Stimulated activated CD4-positive, alpha-beta T cell treated with anti-CD3 and anti-CD28 coated beads, Interleukin-12 subunit alpha, Interleukin-12 subunit beta, amount 100 ng/mL, for 24 hours (primary cell): ENCODE results near the gene CPNE1.
A peak's percentile ranks its signal among the peaks of the same experiment; 100 is the strongest.

Experiments
- DNase-seq, 2 experiments: peaks; one replicate each; pipeline ENCODE4 v3.0.0-alpha.2; 2020; ENCODE audit warnings: low read depth in 2 of 2

CPNE1 gene

DNA sequence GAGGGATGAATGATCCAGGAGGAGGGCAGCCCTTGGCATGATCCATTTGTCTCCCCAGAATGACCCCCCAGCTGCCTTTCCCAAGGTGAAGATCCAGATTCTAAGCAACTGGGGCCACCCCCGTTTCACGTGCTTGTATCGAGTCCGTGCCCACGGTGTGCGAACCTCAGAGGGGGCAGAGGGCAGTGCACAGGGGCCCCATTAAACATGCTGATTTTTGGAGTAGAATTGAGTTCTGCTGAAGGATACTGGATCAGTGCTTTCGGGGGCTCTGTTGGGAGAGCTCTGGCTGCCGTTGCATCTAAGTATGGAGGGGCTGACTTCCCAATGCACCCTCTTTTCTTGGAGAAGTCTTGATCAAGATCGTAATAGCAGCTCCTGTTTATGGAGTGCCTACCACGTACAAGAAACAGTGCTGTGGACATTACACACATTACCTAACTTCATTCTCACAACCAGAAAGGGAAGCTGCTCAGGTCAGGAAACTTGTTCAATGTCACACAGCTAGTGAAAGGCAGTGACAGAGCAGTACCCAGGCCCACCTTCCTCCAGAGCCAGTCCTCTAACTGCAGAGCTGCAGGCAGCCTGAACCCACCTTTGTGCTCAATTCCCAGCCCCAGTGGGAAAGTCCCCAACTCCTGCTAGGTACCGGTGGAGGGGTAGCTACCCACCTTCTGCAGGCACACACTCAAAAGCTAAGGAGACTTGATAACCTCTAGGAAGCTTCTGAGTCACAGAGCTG lies 43.7 kb downstream of the CPNE1 start:
- DNase-seq = no peak

DNA sequence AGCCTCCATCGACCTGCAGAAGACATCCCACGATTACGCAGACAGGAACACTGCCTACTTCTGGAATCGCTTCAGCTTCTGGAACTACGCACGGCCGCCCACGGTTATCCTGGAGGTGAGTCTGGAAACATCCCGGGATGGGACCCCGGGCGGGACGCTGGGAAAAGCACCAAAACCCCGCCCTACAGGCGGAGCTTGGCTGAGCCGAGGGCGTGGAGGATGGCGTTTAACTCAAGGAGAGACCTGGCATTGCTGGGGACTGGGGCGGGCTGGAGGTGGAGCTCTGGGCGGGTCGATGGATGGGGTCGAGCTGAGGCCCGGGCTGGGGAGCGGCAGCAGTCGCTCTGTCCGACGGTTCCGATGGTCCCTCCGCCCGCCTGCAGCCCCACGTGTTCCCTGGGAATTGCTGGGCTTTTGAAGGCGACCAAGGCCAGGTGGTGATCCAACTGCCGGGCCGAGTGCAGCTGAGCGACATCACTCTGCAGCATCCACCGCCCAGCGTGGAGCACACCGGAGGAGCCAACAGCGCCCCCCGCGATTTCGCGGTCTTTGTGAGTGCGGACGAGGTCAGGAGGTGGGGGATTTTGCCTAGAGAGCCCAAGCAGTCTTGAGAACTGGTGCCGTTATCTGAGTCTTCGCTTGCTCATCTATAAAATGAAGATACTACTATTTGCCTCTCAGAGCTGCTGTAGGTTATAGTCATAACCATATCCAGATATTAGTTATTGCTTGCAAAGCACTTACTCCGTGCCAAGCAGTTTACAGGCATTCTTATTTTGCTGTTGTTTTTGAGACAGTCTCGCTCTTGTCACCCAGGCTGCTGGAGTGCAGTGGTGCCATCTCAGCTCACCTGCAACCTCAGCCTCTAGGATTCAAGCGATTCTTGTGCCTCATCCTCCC lies 45.3 kb downstream of the CPNE1 start:
- peak; percentile 64 to 72 for DNase-seq

DNA sequence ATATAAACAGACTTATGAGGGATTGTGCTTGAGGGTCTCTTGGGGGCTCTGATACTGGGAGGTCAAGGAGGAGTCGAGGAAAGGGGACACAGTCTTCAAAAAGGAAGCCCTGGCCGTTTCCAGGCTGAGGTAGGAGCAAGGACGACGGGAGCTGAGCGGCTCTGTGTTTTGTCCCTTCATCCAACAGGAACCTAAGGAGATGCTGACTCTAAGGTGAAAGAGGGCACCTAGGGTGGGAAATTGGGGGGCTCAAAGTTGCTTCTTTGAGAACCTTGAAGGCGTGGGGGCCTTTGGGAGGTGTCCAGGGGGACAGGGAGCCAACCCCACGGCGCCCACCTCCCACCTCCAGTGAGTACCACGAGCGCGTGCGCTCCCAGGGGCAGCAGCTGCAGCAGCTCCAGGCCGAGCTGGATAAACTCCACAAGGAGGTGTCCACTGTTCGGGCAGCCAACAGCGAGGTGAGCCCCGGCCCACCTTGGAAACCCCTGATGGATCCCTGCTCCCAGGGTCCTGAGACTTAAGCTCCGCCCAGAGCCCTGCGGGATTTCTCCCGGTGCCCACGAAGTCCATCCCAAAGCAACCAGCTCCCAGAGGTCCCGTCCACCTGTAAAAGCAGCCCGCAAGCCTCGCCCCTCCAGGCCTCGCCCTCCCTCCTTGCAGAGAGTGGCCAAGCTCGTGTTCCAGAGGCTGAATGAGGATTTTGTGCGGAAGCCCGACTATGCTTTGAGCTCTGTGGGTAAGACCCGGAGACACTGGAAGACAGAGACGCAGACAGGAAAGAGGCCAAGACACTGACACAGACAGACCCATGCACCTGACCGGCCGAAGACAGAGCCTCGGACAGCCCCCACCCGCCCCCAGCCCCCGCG lies 46.2 kb downstream of the CPNE1 start:
- no peak for DNase-seq

DNA sequence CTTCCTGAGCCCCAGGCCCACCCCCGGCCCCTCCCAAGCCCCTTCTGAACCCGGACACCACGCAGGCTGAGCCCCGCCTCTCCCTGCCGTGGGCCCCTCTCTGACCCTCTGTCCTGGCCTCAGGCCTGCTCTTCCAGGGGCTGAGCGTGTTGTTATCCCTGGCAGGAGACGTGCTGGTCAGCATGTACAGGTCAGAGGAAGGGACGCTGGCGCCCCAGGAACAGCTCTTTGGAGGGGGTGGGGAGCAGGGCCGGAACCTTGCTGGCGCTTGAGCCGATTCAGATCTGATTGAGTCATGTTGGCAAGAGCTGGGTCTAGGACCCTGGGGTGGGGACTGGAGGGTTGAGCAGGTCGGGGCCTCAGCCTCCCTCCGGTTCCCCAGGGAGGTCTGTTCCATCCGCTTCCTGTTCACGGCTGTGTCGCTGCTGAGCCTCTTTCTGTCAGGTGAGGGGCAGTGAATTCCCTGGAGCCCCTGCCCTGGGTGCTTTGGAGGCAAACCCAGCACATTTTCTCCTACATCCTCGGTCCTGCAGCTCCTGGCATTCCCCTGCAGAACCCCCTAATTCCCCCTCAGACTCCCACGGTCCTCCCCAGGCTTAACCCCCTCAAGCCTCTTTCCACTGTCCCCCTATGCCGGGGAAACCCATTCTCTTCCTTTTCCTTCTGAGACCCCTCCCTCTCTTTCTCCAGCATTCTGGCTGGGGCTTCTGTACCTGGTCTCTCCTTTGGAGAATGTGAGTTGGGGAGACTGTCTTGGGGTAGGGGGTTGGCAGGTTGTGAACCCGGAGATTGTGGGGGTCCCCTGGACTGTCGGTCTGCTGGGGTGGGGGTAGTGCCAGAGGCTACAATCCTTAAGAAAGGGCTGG lies 47.1 kb downstream of the CPNE1 start:
- no peak for DNase-seq

DNA sequence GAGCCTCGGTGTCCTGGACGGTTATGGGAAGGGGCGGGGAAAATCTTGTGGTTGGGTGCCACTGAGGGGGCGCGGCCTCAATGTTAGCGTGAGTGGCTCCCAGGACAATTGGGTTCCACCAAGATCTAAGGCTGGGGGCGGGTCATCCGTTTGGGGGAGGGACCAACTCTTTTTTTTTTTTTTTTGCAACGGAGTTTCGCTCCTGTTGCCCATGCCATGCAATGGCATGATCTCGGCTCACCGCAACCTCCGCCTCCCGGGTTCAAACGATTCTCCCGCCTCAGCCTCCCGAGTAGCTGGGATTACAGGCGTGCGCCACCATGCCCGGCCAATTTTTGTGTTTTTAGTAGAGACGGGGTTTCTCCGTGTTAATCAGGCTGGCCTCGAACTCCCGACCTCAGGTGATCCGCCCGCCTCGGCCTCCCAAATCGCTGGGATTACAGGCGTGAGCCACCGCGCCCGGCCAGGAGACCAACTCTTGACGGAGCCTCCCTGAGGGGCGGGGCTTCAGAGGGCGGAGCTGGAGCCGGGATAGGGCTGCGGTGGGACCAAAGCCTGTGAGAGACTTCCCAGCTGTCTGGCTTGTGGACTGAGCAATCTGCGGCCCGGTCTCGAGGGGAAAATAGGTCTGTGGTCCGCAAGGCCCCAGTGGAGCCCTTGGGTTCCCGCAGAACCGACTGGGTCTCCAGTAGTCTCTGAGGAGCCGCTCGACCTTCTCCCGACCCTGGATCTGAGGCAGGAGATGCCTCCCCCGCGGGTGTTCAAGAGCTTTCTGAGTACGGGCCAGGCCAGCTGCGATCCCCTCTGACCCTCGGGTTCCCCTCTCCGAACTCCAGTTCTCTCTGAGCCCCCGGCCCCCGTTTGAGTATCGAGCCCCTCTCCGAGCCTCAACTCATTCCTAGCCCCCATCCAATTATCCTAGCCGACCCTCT lies 48.0 kb downstream of the CPNE1 start:
- peak in 1 of 2 experiments; percentile 61 for DNase-seq

DNA sequence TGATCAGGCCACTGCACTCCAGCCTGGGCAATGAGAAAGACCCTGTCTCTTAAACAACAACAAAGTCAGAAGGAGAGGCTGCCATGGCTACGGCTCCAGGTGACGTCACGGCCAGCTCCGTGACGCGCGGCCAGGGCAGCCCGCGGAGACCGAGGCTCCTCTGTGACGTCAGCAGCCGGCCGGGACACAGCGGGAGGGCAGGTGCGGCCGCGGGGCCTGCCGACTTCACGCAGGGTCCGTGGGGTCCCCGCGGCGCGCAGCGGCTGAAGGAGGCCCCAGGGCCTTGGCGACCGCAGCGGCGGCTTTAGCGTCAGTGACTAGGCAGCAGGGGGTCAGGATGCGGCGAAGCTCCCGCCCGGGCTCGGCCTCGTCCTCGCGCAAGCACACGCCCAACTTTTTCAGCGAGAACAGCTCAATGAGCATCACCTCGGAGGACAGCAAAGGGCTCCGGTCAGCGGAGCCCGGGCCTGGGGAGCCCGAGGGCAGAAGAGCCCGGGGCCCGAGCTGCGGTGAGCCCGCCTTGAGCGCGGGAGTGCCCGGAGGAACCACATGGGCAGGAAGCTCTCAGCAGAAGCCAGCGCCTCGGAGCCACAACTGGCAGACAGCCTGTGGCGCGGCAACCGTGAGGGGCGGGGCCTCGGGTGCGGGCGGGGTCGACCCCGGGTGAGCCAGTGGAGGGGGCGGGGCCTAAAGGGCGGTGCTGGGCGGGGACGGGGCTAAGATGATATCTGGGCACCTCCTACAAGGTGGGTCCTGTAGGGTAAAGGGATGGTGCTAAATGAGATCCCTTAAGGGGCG lies 48.8 kb downstream of the CPNE1 start, which contains the start of gene SPAG4:
SPAG4 (plus strand) TSS at position 163 of the 798 bp plus-strand sequence; CDS start at position 338, 175 bp downstream.
- peak; percentile 99 to 100 for DNase-seq

DNA sequence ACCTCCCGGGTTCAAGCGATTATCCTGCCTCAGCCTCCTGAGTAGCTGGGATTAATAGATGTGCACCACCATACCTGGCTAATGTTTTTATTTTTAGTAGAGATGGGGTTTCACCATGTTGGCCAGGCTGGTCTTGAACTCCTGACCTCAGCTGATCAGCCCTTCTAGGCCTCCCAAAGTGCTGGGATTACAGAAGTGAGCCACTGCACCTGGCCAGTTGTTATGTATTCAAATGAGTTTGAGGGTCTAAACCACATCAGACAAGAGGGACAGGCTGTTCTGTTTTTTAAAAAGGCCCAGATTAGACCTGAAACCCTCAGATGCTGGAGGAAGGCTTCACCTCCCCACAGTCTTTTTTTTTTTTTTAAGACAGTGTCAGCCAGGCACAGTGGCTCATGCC lies 53.2 kb downstream of the CPNE1 start:
- no peak for DNase-seq

DNA sequence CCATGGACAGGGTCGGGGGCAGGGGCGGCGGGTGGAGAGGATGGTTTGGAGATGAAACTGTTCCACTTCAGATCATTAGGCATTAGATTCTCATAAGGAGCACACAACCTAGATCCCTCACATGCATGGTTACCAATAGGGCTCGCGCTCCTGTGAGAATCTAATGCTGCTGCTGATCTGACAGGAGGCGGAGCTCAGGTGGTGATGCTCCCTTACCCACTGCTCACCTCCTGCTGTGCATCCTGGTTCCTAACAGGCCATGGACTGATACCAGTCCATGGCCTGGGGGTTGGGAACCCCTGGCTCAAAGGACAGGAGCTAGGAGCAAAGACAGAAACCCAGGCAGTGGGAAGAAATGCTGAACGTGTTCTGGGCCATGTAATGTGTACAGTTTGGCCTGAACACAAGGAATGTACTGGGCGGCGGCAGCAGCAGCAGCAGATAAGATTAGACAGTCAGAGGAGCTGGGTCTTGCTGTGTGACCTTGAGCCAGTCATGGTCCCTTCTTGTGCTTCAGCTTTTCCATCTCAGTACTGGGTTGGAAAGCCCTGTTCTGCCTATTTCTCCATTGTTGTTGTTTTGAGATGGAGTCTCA lies 53.8 kb downstream of the CPNE1 start:
- no peak for DNase-seq

DNA sequence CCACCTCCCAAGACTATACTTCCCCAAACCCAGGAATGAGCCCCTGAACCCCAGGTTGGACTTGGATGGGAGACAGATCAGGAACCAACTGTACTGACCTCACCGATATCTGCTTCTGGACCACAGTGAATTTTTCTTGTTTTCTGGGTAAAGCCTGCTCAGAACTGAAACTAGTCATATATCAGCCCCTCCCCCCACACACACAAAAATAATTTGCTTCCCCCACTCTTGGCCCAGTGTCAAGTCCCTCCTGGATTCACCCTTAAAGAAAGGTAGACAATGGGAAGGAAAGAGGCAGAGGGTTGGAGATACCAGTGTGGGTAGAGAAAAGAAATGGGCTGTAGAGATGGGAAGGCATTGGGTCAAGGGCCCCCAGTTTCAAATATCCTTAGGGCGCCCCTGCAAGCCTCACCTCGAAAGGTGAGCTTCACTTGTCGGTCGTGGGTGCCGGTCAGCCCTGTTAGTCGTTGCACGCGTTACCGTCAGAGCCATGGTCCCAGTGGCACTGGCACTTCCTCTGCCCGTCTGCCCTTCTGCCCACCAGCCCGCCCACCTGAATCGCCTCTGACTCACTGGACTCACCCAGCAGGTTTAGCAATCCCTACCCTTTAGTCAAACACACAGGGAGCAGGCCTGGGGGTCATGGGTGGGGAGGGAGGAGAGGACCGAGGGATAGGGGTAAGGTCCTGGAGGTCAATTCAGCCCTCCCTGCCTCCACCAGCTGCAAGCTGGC lies 57.5 kb downstream of the CPNE1 start:
- DNase-seq = no peak

DNA sequence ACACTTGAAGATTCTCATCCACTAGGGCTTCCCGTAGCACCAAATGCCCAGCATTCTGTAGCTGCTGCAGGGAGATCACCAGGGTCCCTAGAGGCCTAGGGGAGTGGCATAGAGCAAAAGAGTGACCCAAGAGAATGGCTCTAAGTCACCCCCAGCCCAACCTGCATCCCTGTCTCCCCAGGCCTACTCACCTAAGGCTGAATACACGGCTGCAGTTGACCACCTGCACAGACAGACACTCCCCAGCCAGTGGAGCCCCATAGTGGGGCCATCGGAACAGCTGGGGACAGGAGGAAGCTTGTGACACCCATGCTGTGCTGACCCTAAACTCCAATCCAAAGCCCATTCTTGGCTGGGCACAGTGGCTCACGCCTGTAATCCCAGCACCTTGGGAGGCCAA lies 58.6 kb downstream of the CPNE1 start:
- no peak for DNase-seq

DNA sequence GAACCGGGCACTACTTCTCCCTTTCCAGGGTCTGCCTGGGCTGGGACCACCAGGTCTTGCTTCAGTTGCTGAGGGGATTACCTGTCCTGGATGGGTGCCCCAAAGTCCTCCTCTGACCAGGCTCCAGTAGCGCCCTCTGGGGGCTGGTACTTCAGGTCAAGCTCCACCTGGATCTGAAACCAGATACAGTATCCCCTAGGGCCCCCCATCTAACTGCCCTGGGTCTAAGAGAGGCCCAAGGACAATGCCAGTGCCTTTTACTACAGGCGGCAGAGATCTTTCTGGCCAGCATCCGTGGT lies 60.3 kb downstream of the CPNE1 start:
- no peak for DNase-seq

DNA sequence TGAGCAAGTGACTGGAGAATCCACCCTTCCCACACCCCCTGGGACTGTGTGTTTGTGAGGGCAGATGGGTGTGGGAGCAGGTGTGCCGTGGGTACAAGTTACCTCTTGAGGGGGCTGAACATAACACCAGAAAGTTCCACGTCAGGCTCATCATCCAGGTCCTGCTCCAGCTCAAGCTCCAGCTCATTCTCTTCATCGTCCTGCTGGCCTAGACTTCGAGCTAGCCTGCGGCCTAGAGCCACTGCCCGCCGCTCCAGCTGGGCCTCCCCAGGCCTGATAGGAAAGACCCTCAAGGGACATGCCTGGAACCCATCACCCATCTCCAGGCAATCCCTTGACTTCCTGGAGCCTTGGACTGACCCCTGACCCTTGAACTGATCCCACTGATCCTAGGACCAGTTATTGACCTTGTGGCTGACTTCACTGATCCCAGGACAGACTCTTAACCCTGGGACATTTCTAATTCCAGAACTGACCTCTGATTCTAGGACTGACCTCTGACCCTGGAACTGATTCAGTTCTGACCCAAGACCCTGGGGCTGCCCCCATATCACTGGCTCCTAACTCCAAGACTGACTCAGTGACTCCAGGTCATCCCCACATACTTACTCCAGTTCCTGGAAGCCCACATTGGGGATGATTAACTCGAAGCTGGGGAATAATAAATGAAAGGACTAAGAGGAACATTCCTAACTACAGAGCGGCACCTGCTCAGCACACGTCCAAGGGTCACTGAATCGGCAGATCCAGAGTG lies 60.8 kb downstream of the CPNE1 start:
- DNase-seq = no peak

DNA sequence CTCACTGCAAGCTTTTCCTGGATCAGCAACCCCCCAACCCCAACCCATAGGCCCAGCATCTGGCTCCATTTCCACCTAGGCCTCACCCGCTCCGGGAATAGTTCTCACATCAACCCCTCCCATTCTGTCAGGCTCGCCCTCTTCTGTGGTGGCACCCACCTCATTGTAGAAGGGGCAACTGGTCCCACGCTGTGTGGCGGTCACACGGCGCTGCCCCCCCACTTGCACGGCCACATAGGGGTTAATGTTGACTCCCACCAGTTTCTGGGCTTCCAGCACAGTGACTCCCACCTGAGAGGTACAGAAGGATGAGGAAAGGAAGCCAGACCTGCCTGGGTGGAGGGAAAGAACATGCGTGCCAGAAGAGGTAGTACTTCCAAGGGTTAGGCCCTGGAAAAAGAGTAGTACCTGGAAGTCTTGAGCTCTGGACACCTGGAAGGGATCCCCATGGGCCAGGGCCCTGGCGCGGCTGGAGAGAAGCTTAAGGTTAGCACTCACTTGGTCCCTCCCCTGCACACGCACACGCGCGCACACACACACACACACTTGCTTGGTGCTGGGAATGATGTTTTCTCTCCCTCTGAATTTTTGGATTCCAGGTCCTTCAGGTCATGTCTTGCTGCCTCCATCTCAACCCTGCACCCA lies 61.7 kb downstream of the CPNE1 start:
- no peak for DNase-seq

DNA sequence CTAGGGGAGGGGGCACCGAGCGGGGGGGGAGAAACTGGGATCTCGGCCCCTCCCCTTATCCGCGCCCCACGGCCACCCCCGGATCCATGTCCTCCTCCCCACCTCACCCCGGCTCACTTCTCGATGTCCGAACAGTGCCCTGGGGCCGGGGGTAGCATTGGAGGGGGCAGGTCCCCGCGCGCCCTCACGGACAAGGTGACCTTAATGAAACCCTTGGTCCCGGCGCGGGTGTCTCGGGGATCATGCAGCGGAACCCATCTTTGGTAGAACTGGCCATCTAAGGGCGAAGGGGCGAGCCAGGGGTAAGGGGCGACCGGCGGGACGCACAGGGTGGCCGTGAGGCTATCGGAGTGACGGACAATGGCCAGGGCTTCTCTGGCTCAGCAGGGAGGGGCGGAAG lies 62.7 kb downstream of the CPNE1 start:
- DNase-seq = no peak

DNA sequence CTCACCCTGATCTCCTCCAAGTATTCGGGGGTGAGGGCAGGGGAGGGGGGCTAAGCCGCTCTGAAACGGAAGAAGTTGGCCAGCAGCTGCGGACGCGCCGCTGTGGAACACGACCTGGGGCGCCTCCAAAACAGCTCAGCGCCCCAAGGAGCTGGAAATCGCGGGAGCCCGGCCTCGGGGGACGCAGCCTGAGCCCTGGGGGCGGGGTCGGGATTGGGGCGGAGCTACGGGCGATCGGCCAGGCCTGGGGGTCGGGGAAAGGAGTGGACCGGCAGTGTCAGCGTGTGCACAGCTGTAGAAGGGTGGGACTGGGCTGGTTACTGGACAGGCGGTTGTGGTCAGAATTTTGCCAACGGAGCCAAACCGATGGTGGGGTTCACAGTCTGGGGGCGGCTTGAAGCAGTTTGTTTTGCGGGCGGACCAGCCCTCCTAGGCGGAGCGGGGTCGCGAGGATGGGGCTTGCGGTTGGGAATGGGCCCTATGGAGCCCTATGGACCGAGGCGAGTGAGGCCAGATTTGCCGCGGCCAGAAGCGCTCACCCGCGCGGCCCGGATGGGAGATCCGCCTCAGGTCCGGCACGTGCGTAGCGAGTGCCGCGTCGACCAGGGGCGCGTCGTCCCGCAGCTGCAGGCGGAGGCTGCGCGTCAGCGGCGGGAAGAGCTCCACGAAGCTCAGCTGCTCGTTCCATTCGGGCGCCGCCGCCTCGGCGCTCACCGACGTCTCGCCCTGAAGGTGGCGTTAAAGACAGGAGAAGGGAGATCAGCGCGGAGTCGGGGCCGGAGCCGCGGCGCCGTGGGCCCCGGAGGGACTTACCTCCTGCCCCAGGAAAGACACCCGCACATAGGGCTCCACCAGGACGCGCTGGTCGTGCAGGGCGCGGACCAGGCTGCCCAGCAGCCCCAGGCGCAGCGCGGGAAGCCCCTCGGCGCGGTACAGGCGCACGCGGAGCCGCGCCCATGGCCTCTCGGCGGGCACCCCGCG lies 63.4 kb downstream of the CPNE1 start:
- DNase-seq = peak; percentile 62 to 67
